ENCODE data around the gene MARS2.
"Not testable (repeated sequence)": the region's sequence is repeated elsewhere in the genome, so short reads cannot be mapped to it uniquely, and the experiment has no call there.

DNA sequence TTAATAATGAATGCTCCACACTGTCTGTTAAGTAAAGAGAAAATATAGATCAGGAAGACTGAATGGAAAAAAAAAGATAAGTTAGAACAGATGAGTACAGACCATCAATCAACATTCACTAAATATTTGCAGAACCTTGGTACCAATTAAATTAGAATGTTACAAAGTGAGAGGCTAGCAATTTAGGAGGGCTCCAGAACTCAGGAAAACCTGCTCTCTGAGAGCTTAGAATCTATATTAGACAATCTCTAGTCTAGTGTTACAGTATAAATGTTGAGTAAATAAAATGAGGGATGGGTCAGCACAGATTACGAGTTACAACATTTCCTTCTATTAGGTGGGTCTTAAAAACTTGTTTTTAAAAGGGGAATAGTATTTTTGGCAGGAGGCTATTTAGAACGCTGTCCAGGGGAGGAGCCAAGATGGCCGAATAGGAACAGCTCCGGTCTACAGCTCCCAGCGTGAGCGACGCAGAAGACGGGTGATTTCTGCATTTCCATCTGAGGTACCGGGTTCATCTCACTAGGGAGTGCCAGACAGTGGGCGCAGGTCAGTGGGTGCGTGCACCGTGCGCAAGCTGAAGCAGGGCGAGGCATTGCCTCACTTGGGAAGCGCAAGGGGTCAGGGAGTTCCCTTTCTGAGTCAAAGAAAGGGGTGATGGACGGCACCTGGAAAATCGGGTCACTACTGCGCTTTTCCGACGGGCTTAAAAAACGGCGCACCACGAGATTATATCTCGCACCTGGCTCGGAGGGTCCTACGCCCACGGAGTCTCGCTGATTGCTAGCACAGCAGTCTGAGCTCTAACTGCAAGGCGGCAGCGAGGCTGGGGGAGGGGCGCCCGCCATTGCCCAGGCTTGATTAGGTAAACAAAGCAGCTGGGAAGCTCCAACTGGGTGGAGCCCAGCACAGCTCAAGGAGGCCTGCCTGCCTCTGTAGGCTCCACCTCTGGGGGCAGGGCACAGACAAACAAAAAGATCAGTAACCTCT lies 23.7 kb downstream of the MARS2 start:
- TF ChIP-seq, protein P1, sequence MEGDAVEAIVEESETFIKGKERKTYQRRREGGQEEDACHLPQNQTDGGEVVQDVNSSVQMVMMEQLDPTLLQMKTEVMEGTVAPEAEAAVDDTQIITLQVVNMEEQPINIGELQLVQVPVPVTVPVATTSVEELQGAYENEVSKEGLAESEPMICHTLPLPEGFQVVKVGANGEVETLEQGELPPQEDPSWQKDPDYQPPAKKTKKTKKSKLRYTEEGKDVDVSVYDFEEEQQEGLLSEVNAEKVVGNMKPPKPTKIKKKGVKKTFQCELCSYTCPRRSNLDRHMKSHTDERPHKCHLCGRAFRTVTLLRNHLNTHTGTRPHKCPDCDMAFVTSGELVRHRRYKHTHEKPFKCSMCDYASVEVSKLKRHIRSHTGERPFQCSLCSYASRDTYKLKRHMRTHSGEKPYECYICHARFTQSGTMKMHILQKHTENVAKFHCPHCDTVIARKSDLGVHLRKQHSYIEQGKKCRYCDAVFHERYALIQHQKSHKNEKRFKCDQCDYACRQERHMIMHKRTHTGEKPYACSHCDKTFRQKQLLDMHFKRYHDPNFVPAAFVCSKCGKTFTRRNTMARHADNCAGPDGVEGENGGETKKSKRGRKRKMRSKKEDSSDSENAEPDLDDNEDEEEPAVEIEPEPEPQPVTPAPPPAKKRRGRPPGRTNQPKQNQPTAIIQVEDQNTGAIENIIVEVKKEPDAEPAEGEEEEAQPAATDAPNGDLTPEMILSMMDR (IDR thresholded peaks at IDR 0.05) = not testable (repeated sequence)
- TF ChIP-seq POLR2A (IDR thresholded peaks at IDR 0.05) = not testable (repeated sequence)
